ENCODE results near the gene FNBP1.

FNBP1 gene

DNA sequence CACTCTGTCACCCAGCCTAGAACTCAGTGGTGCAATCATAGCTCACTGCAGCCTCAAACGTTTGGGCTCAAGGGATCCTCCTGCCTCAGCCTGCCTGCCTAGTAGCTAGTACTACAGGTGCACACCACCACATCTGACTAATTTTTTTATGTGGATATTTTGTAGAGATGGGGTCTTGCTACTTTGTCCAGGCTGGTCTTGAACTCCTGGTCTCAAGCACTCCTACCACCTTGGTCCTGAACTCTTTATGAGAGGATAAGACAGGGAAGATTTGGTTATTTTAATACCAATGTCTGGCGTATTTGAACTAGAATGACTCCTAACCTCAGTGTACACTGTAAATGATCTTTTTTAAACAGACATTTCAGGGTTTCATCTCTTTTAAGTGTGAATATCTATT is 19.8 kb upstream of the FNBP1 start:
- H3K9ac ChIP-seq, result no peak overlapping the region
- peaks cover 90% of the 10 kb centered on the region for H4K20me1 ChIP-seq
- H3K4me2 ChIP-seq, result 0 out of 2 replicates have a peak overlapping the region, but pooled peaks have one; percentile 24
- peaks cover 48% of the 10 kb centered on the region for H3K36me3 ChIP-seq
- no peak for TF ChIP-seq Cebpa-rat (IDR thresholded peaks at IDR 0.05)
- H3K9me3 ChIP-seq, result no peaks in the 10 kb centered on the region
- H3K4me3 ChIP-seq, result no peak overlapping the region
- H3K27ac ChIP-seq, result no peak overlapping the region
- H3K4me1 ChIP-seq, result peaks cover 19% of the 10 kb centered on the region
- H3K27me3 ChIP-seq, result no peaks in the 10 kb centered on the region

DNA sequence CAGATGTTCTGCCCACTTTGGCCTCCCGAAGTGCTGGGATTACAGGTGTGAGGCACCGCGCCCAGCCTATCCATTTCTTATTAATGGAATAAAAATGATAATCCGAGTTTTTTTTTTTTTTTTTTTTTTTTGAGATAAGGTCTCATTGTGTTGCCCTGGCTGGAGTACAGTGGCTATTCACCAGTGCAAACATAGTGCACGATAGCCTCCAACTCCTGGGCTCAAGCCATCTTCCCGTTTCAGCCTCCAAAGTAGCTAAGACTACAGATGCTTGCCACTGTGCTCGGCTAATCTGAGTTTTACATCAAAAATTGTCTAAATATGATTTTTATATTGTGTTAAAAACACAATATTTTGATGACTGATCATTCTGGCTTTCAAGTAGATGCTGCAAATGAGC is 17.3 kb upstream of the FNBP1 start:
- no peak overlapping the region for H3K9ac ChIP-seq
- H3K27me3 ChIP-seq, result no peaks in the 10 kb centered on the region
- H3K9me3 ChIP-seq, result no peaks in the 10 kb centered on the region
- TF ChIP-seq Cebpa-rat (IDR thresholded peaks at IDR 0.05), result no peak
- no peak overlapping the region for H3K4me2 ChIP-seq
- H3K27ac ChIP-seq, result no peak overlapping the region
- H3K4me1 ChIP-seq, result peaks cover 22% of the 10 kb centered on the region
- no peak overlapping the region for H3K4me3 ChIP-seq
- H4K20me1 ChIP-seq, result peaks cover 73% of the 10 kb centered on the region
- peaks cover 47% of the 10 kb centered on the region for H3K36me3 ChIP-seq

DNA sequence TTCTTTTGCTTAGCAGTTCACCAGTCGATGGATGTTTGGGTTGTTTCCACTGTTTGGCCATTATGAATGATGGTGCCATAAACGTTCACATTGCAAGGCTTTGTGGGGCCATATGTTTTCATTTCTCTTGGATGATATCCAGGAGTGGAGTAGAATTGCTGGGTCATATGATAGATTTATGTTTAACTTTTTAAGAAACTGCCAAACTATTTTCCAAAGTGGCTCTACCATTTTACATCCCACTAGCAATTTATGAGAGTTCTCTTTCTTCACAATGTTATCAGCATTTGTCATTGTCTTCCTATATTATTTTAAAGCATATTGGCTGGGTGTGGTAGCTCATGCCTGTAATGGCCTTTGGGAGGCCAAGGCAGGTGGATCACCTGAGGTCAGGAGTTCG is 15.9 kb upstream of the FNBP1 start:
- peaks cover 37% of the 10 kb centered on the region for H3K36me3 ChIP-seq
- H3K9me3 ChIP-seq, result no peaks in the 10 kb centered on the region
- no peak overlapping the region for H3K27ac ChIP-seq
- peaks cover 32% of the 10 kb centered on the region for H3K4me1 ChIP-seq
- H4K20me1 ChIP-seq, result peaks cover 63% of the 10 kb centered on the region
- H3K4me2 ChIP-seq, result no peak overlapping the region
- H3K27me3 ChIP-seq, result no peaks in the 10 kb centered on the region
- H3K9ac ChIP-seq, result no peak overlapping the region
- no peak overlapping the region for H3K4me3 ChIP-seq
- TF ChIP-seq Cebpa-rat (IDR thresholded peaks at IDR 0.05), result no peak

- Histone ChIP-seq H3K4me3 (no peak overlapping the region), H4K20me1 (peaks cover 56% of the 10 kb centered on the region), H3K9ac (no peak overlapping the region), H3K4me1 (peaks cover 34% of the 10 kb centered on the region), H3K27ac (no peak overlapping the region), H3K4me2 (no peak overlapping the region), H3K9me3 (no peaks in the 10 kb centered on the region), H3K27me3 (no peaks in the 10 kb centered on the region), H3K36me3 (peaks cover 37% of the 10 kb centered on the region)
- no peak for TF ChIP-seq Cebpa-rat (IDR thresholded peaks at IDR 0.05)
Measured at GRCh38 chr9:130058154-130058553, 15.2 kb upstream of the FNBP1 start.

DNA sequence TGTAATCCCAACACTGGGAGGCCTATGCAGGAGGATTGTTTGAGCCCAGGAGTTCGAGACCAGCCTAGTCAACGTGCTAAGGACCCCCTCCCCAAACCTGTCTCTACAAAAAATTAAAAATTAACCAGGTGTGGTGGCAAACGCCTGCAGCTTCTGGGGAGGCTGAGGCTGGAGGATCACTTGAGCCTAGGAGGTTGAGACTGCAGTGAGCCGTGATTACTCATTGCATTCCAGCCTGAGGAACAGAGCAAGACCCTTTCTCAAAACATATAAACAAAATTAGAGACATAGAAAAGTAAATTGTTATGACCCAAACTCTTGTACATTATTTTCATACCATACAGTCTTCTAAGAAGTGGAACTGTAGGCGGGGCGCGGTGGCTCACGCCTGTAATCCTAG is 11.8 kb upstream of the FNBP1 start:
- peaks cover 34% of the 10 kb centered on the region for H3K4me1 ChIP-seq
- peak overlapping the region; percentile 88 for H3K4me2 ChIP-seq
- TF ChIP-seq Cebpa-rat (IDR thresholded peaks at IDR 0.05), result no peak
- H3K27ac ChIP-seq, result no peak overlapping the region
- peak overlapping the region; percentile 92 for H3K9ac ChIP-seq
- peaks cover 25% of the 10 kb centered on the region for H3K36me3 ChIP-seq
- no peaks in the 10 kb centered on the region for H3K9me3 ChIP-seq
- no peaks in the 10 kb centered on the region for H3K27me3 ChIP-seq
- H4K20me1 ChIP-seq, result peaks cover 22% of the 10 kb centered on the region
- H3K4me3 ChIP-seq, result peak overlapping the region; percentile 98

DNA sequence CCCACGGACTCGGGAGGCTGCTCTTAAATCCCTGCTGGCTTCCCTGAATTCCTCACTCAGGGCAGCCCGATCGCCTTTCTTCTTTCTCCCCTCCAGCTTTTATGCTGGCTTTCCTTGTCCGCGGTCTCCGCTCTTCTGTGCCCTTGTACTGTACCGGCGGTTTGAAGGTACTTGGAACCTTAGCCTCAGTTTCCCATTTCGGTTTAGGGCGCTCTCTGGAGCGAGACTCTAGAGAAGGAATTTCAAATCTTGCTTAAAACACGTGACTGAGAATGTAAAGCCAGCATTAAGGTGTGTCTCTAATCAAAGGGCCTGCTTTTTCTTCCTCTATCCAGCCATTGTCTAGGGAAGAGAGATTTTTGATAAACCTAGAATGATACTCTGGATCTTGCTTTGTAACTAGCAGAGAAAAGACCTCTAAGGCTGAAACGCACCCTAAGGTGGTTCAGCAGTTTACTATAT is 11.4 kb upstream of the FNBP1 start:
- Histone ChIP-seq H3K9me3 (no peaks in the 10 kb centered on the region), H3K4me1 (peaks cover 34% of the 10 kb centered on the region), H3K27ac (peak overlapping the region; percentile 91), H3K36me3 (peaks cover 22% of the 10 kb centered on the region), H3K4me3 (peak overlapping the region; percentile 98), H3K27me3 (no peaks in the 10 kb centered on the region), H3K4me2 (peak overlapping the region; percentile 88), H4K20me1 (peaks cover 18% of the 10 kb centered on the region), H3K9ac (peak overlapping the region; percentile 92)
- no peak for TF ChIP-seq Cebpa-rat (IDR thresholded peaks at IDR 0.05)

- Histone ChIP-seq H3K27me3 (no peaks in the 10 kb centered on the region), H3K36me3 (peaks cover 15% of the 10 kb centered on the region), H4K20me1 (peaks cover 12% of the 10 kb centered on the region), H3K4me3 (peak within 1 kb of the TSS; percentile 98), H3K4me1 (peaks cover 34% of the 10 kb centered on the region), H3K4me2 (peak within 1 kb of the TSS; percentile 88), H3K27ac (peak within 1 kb of the TSS; percentile 91), H3K9ac (peak within 1 kb of the TSS; percentile 92), H3K9me3 (no peaks in the 10 kb centered on the region)
- no peak for TF ChIP-seq Cebpa-rat (IDR thresholded peaks at IDR 0.05)
Measured at GRCh38 chr9:130053504-130054324, 10.7 kb upstream of the FNBP1 start, which contains the start of gene GPR107. GPR107 (plus strand) TSS chr9:130053906; CDS start chr9:130053933, 27 bp downstream.

GRCh38 chr9:130053109-130053503 is 10.1 kb upstream of the FNBP1 start:
- Histone ChIP-seq H4K20me1 (peaks cover 7% of the 10 kb centered on the region; the same call in 1 of the 2 replicates), H3K9ac (peak overlapping the region; percentile 92), H3K36me3 (peaks cover 9% of the 10 kb centered on the region), H3K9me3 (no peaks in the 10 kb centered on the region), H3K4me3 (peak overlapping the region; percentile 98), H3K27ac (peak overlapping the region; percentile 91), H3K27me3 (no peaks in the 10 kb centered on the region), H3K4me2 (peak overlapping the region; percentile 88), H3K4me1 (peaks cover 34% of the 10 kb centered on the region)
- no peak for TF ChIP-seq Cebpa-rat (IDR thresholded peaks at IDR 0.05)

DNA sequence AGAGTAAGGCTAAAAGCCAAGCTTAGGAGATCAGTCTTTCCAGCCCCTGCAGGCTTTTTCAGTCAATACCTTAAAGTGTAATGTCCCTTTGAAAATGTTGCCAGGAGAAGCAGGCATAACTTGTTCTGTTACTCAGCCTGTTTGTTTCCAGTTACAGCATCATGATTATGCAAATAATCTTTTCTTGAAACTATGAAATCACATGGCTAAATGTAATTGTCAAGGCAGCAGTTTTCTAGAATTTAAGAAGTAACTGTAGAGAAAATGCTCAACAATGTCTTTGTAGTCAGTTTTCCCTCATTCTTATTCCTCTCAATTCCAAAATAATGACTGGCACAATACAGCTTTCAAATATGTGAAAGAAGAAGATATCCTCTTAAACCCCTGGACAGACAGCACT is 8.9 kb upstream of the FNBP1 start:
- TF ChIP-seq Cebpa-rat (IDR thresholded peaks at IDR 0.05), result no peak
- no peaks in the 10 kb centered on the region for H3K9me3 ChIP-seq
- no peak overlapping the region for H3K9ac ChIP-seq
- H3K27ac ChIP-seq, result no peak overlapping the region
- H3K4me3 ChIP-seq, result no peak overlapping the region
- peak overlapping the region; percentile 88 for H3K4me2 ChIP-seq
- peaks cover 4% of the 10 kb centered on the region; the same call in 1 of the 2 replicates for H4K20me1 ChIP-seq
- peaks cover 34% of the 10 kb centered on the region for H3K4me1 ChIP-seq
- H3K36me3 ChIP-seq, result 0 out of 2 replicates have a peak, but pooled peaks cover 2% of the 10 kb centered on the region
- H3K27me3 ChIP-seq, result no peaks in the 10 kb centered on the region

- Histone ChIP-seq H3K4me2 (no peak overlapping the region), H3K27me3 (no peaks in the 10 kb centered on the region)
Measured at GRCh38 chr9:130050462-130050861, 7.5 kb upstream of the FNBP1 start.

More at GRCh38 chr9:130050462-130050861, 7.5 kb upstream of the FNBP1 start:
- H4K20me1 ChIP-seq, result no peaks in the 10 kb centered on the region
- no peak overlapping the region for H3K4me3 ChIP-seq
- H3K27ac ChIP-seq, result no peak overlapping the region
- TF ChIP-seq Cebpa-rat (IDR thresholded peaks at IDR 0.05), result no peak
- H3K9ac ChIP-seq, result no peak overlapping the region
- no peaks in the 10 kb centered on the region for H3K9me3 ChIP-seq
- no peaks in the 10 kb centered on the region for H3K36me3 ChIP-seq
- H3K4me1 ChIP-seq, result peaks cover 42% of the 10 kb centered on the region
